HG02763 (cell line): ENCODE data around the gene HIVEP2.

Source experiments
- ATAC-seq: cut with Tn5 transposase; IDR thresholded peaks from one replicate; pipeline ENCODE4 v1.9.1; 2021; ENCODE audit warnings: mild to moderate bottlenecking, moderate library complexity; ENCODE audit not compliant: unreplicated experiment

The HIVEP2 gene

DNA sequence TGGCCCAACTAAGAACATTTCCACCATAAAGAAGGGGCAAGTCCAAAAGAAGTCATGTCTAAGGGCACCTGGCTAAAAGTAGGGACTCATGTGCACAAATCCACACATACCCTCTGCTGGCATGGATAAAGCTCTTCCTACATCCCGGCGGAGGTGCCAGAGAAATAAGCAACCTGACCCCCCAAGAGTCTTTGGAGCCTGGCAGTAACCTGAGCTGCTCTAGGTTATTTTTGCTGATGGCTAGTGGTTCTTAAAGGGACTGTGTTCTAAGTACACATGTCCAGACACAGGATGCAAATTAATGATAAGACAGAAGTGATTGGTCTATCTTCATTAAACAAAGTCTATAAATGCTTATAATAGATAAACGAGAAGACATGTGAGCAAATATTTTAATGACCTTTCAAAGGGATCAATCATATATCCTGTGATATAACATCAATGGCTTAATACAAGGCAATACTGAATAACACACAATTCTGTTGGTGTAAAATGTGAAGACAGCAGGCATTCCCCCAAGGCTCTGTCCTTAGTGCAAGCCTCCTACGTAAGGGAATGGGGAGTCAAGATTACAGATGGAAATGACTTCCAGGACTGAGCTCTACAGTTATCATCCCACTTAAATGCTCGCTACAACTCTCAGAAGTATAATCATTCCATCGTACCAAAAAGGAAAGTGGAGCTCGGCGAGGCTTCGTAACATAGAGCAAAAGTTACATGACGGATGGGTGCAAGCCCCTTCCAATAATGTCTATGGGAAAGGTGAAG lies 52.5 kb downstream of the HIVEP2 start:
- ATAC-seq, result no peak

- no peak for ATAC-seq
Observed at GRCh38 chr6:142891454-142891853, 53.5 kb downstream of the HIVEP2 start.

DNA sequence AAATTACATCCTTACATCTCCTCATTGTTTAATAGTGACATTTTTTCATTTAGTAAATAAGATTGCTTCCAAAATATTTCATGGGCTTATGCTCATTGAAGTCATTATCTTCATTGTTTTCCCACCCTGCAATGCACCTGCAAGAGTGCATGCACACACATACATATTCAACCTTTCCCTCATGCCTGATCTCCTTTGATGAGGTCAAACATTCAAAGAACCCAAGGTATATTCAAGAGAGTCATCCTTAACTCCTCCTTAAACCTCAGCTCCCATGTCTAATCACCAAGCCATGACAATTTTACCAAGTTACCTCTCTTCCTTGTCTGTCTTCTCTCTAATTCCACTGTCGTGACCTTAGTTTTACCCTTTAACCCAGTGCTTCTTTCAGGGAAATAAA lies 56.5 kb downstream of the HIVEP2 start:
- ATAC-seq, result no peak

DNA sequence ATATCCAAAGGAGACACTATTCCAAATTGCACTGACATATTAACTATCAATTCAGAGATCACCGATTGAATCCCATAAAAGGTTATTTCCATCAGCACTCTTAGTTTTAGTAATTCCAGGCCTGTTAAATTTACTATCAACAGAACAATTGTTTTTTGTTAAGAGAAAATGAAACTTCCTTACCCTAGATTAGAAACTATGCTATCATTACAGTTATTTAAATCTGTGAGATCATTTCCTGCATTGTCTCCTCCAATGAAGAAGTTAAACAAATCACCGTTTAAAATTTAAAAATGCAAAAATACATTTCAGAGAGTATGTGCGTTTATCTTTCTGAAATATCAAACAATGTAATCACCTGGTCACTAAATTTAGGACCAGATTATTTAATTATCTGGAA lies 57.5 kb downstream of the HIVEP2 start:
- ATAC-seq, result no peak

GRCh38 chr6:142886431-142887170 lies 58.4 kb downstream of the HIVEP2 start:
- ATAC-seq, result peak; percentile 68

DNA sequence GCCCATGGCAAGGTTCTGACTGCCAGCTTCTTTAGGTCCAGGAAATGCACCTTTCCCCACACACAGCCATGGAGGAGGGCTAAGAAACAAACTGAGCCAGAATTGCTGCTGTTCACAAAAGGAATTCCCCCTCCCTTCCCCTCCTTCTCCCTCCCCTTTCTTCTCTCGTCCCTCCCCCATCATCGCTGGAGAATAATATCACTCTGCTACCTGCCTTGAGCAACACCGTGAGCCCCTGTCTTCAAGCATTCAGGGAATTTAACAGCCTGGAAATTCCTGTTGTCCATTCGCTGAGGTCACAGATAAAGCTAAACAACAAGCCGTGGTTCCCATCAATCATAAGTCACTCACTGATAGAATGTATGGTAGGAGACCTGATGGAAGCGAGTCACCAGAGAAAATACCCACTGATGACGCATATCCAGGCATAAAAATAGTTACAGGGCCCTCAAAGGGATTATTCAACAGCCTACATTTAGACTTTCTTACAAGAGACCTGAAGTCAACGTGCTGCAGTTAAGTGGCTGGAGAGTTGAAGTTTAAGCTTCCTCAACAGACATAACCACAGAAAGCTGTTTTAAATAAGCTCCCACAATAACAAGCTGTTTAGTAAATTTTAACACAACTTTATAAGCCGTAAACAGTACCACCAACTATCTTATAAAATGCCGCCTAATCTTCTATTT lies 59.7 kb downstream of the HIVEP2 start:
- ATAC-seq, result peak; percentile 61

- no peak for ATAC-seq
Observed at GRCh38 chr6:142884214-142885035, 60.6 kb downstream of the HIVEP2 start.

DNA sequence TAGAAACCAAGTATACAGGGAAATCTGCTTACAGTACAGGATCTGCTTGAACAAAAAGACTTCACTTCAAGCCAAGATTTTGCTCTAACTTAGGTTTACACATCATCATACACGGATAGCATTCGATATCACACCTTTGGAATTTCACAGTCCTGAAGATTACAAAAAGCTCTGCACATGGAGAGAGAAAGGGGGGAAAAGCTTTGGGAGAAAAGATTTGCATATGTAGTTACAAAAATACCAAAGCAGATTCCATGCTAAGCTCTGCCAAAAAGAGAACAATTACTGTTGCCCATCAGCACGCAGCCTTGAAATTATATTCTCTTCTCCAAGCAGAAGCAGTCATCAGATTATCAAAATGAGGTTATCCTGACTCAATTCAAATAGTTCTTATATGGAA lies 62.0 kb downstream of the HIVEP2 start:
- ATAC-seq, result no peak

DNA sequence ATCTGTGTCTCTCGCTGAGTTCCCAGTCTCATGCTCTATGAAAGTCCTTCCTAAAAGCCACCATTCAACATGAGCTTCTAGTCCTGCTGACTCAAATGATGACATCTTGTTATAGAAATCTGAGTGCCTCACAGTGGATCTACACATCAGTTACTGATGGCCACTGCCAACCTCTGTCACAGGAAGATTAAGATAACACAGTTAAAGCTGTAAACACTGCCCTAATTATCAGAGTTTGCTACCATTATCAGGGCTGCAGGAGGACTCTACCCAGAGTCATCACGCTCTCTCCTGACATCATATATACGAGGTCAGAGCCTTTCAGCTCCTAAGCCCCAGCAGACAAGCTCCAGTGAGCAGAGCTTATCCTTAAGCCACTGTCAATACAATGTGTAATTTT lies 63.2 kb downstream of the HIVEP2 start:
- ATAC-seq, result no peak

DNA sequence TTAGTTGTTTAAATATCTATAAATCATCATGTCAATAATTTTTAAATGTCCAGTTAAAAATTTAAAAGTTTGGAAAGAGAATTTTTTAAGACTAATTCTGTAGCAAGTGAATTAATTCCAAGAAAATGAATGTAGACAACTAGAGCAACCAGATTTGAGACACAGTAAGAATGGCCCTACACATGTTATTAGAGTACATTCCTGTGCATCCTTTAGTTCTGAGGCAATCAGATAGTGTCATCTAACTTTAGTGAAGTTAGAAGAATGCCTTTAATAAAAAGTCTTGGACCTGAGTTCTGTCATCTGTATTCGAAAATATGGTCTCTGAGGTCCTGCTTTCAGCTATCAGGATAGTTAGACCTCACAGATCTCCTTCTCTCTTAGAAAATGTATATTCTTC lies 63.7 kb downstream of the HIVEP2 start:
- ATAC-seq, result no peak

- no peak for ATAC-seq
Observed at GRCh38 chr6:142880201-142880600, 64.8 kb downstream of the HIVEP2 start.

DNA sequence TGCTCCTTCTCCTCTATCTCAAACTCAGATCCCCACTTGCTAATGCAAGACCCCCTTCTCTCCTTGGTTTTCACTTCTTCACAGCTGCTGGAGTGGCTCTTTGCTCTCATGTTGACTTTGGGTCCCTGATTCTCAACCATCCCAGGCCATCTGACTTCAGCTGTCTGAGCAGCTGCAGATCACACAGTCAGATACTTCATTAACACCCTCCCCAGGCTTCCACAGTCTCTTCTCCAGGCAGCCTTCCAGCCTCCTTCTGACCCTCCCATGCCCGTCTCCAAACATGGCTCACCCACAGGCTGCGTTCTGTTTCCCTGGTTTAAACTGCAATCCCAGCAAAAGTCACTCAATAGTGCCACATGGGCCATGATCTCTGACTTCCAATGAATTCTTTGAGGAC lies 65.4 kb downstream of the HIVEP2 start:
- ATAC-seq, result no peak

DNA sequence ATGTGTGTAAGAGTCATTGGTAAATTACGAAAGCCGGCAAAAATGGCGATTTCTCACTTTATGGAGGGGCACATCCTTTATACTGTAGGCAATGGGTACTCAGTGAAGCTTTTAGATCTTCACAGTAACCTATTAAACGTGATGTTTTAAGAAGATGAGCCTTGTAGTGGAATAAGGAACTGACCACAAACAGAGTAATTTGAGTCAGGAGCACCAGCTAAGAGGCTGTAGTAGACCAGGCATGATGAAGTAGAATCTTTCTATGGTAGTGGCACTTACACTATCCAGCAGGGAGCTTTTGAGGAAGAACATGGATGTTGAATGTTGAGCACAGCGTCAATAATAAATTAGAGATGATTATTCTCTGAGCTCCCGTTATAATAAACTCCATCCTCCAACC lies 65.9 kb downstream of the HIVEP2 start:
- no peak for ATAC-seq

DNA sequence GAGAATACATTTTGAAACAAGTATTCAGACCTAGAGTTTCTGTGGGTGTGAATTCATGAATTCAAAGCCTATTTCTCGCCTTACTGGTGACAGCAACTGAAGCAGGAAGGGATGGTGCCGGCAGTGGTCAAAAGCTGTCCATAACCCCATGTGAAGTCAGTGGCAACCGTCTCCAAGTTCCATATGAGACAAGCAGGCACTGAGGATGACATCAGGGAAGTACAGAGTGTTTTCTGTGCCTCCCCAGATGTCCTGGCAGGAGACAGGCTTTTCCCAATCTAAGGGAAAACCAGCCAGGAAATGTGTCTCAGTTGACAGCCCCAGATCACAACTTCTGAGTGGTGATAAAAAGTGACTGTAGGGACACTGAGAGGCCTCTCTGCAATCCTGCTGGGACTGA lies 66.6 kb downstream of the HIVEP2 start:
- ATAC-seq, result no peak

GRCh38 chr6:142874676-142875075 lies 70.3 kb downstream of the HIVEP2 start:
- ATAC-seq, result no peak

DNA sequence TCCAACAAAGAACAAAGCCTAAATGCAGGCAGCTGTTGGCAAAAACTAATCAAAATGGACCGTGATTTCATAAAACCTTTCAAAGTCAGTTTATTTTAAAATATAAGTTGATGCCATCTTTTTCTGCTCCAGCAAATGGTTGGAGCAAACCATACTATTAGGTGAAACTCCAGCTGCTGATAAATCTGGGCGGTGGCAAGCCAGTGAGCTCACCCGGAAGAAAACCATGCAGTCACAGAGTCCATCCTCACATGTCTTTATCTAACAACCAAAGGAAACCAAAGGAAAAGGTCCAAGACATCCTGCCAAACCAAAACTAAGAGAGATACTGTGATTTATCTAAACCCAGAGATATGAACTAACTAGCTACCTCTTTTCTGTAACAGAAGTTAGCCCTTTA lies 72.6 kb downstream of the HIVEP2 start:
- no peak for ATAC-seq

- peak; percentile 88 for ATAC-seq
Observed at GRCh38 chr6:142871910-142872331, 73.1 kb downstream of the HIVEP2 start.

DNA sequence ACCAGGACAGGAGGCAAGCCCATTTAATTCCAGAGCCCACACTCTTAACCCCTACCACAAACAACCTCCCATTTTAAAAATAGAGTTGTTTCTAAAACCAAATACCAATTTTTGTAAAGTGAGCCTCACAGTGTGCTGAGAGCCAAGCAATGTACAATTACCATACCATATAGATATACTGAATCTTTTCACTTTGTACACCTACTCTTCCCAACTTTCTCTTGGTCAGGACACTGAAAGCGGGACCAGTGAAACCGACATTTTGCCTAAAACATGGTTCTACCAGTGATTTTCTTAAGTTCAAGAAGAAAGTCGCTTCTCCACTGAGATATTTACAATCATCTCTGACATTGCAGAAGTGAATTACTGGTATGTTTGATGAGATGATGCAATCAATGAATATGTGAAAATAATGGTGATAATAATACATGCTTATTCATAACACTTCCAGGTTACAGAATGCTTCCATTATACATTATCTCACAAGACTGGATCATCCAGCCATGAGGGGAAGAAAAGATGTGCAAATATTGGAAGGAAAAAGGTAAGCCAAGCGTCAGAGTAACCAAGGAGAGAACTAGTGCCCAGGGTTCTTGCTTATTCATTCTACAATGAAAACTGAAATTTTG lies 74.1 kb downstream of the HIVEP2 start:
- no peak for ATAC-seq

GRCh38 chr6:142868917-142869316 lies 76.1 kb downstream of the HIVEP2 start:
- no peak for ATAC-seq

- no peak for ATAC-seq
Observed at GRCh38 chr6:142867988-142868812, 76.8 kb downstream of the HIVEP2 start.
